SH-SY5Y (cell line): ENCODE measurements around the gene ZNF296.

Experiments used
- GATA2 ChIP-seq: IDR thresholded peaks from 2 replicates; pipeline ENCODE4 v1.6.1; 2011; ENCODE audit warnings: mild to moderate bottlenecking, low read depth, low read length
- GATA3 ChIP-seq: IDR thresholded peaks from 2 replicates; pipeline ENCODE4 v1.6.1; 2011; ENCODE audit warnings: low read depth, mild to moderate bottlenecking, low read length, moderate library complexity

Gene ZNF296

GRCh38 chr19:45110851-45111266, 34.6 kb upstream of the ZNF296 start:
- no peak for TF ChIP-seq GATA3
- no peak for TF ChIP-seq GATA2

GRCh38 chr19:45107621-45108150, 31.4 kb upstream of the ZNF296 start:
- no peak for TF ChIP-seq GATA2
- no peak for TF ChIP-seq GATA3

GRCh38 chr19:45104658-45105349, 28.5 kb upstream of the ZNF296 start:
- no peak for TF ChIP-seq GATA3
- TF ChIP-seq GATA2 = no peak

- TF ChIP-seq GATA3 (no peak), GATA2 (no peak)
These were observed 27.4 kb upstream of the ZNF296 start for GRCh38 chr19:45103508-45104319.

- TF ChIP-seq GATA3 = no peak
- no peak for TF ChIP-seq GATA2
These were observed 26.9 kb upstream of the ZNF296 start for GRCh38 chr19:45103156-45103507.

GRCh38 chr19:45102481-45102880, 26.2 kb upstream of the ZNF296 start:
- TF ChIP-seq GATA2 = no peak
- no peak for TF ChIP-seq GATA3

- TF ChIP-seq GATA3 = no peak
- TF ChIP-seq GATA2 = no peak
These were observed 25.5 kb upstream of the ZNF296 start for GRCh38 chr19:45101806-45102205.

GRCh38 chr19:45100846-45101252, 24.6 kb upstream of the ZNF296 start:
- TF ChIP-seq GATA3 = no peak
- TF ChIP-seq GATA2 = no peak

- TF ChIP-seq GATA3 = no peak
- TF ChIP-seq GATA2 = no peak
These were observed 23.9 kb upstream of the ZNF296 start for GRCh38 chr19:45100201-45100600.

- TF ChIP-seq GATA2 (no peak), GATA3 (no peak)
These were observed 23.4 kb upstream of the ZNF296 start for GRCh38 chr19:45099467-45100191.

- TF ChIP-seq GATA3 (no peak), GATA2 (no peak)
These were observed 22.5 kb upstream of the ZNF296 start for GRCh38 chr19:45098521-45099466.

GRCh38 chr19:45097776-45098520, 21.7 kb upstream of the ZNF296 start:
- TF ChIP-seq GATA2 = no peak
- no peak for TF ChIP-seq GATA3

- TF ChIP-seq GATA2 = no peak
- no peak for TF ChIP-seq GATA3
These were observed 21.1 kb upstream of the ZNF296 start for GRCh38 chr19:45097450-45097775.

- TF ChIP-seq GATA2 (no peak), GATA3 (no peak)
These were observed 20.4 kb upstream of the ZNF296 start for GRCh38 chr19:45096700-45097099.
